Endothelial cell of umbilical vein (primary cell): ENCODE data around the gene GDF3. TPM values are rescaled to one million over a fixed set of nuclear protein-coding genes. Genes with fewer than 3 reads are reported as not detected.
A peak's percentile ranks its signal among the peaks of the same experiment; 100 is the strongest.

Experiments
- BruUV-seq: library from RNA; stranded (reverse); fragments of 400-500 nt; replicated peaks from 2 replicates; lab custom pipeline; 2021; lab: Mats Ljungman, UMichigan
- CTCF ChIA-PET: fragments of 300-600, 350-600 bp; sonication (Branson Sonifier 250); formaldehyde crosslinking; loops from one replicate; lab custom pipeline; 2021; ENCODE audit warnings: antibody characterized with exemption, inconsistent platforms; lab: Charles Lee
- POLR2A ChIA-PET: fragments of 300-600, 350-600 bp; sonication (Branson Sonifier 250); formaldehyde crosslinking; loops from one replicate; lab custom pipeline; 2021; ENCODE audit warnings: antibody characterized with exemption, inconsistent platforms; lab: Charles Lee
- DNase-seq: peaks from one replicate; pipeline ENCODE4 v3.0.0-alpha.2; 2011; ENCODE audit warnings: low read depth, low spot score
- FAIRE-seq: peaks from 2 replicates; lab custom pipeline; 2011; peaks lifted over from hg19 to GRCh38; lab: Jason Lieb, UNC
- H2AFZ ChIP-seq: 2 replicates; pipeline ENCODE4 v1.6.0; 2012; ENCODE audit warnings: low read depth, low read length, control low read depth, inconsistent platforms
- H3K27ac ChIP-seq: 2 replicates; pipeline ENCODE4 v1.5.1; 2011; ENCODE audit warnings: low read depth, mild to moderate bottlenecking, control low read depth, low read length, moderate library complexity; ENCODE audit not compliant: insufficient read depth
- H3K27me3 ChIP-seq, 2 experiments: 2 replicates each; pipeline versions ENCODE4 v1.6.0 to v1.6.1; 2011; ENCODE audit warnings: low read length in 2 of 2, mixed read lengths in 1 of 2; ENCODE audit not compliant: control insufficient read depth in 2 of 2, insufficient read depth in 2 of 2
- H3K36me3 ChIP-seq, 2 experiments: 2 replicates in 1 of 2; 3 replicates in 1 of 2; pipeline ENCODE4 v1.5.1; 2011; ENCODE audit warnings: low read length in 2 of 2, mild to moderate bottlenecking in 1 of 2, moderate library complexity in 1 of 2; ENCODE audit not compliant: control insufficient read depth in 2 of 2, insufficient read depth in 2 of 2; ENCODE audit errors: extremely low read depth in 1 of 2
- H3K4me1 ChIP-seq: 3 replicates; pipeline ENCODE4 v1.5.1; 2011; ENCODE audit warnings: mild to moderate bottlenecking, low read length; ENCODE audit not compliant: control insufficient read depth, insufficient read depth; ENCODE audit errors: extremely low read depth
- H3K4me2 ChIP-seq: 2 replicates; pipeline ENCODE4 v1.6.1; 2011; ENCODE audit warnings: low read length, control low read depth, mixed read lengths; ENCODE audit not compliant: insufficient read depth
- H3K4me3 ChIP-seq, 3 experiments: fragments of 200-600 bp in 1 of 3; sonication (generic), shearing (Covaris generic) in 1 of 3; replicated peaks in 1 of 3; 2 replicates each; pipeline ENCODE4 v1.5.1; 2011 to 2016; ENCODE audit warnings: control low read depth in 3 of 3, low read length in 3 of 3, mild to moderate bottlenecking in 2 of 3, inconsistent platforms in 1 of 3, low read depth in 1 of 3, moderate library complexity in 1 of 3; ENCODE audit not compliant: insufficient read depth in 1 of 3
- H3K79me2 ChIP-seq: 2 replicates; pipeline ENCODE4 v1.6.0; 2012; ENCODE audit warnings: low read length, inconsistent platforms; ENCODE audit not compliant: control insufficient read depth, insufficient read depth
- H3K9ac ChIP-seq: replicated peaks from 2 replicates; pipeline ENCODE3; 2011; ENCODE audit warnings: low read length, control low read depth; ENCODE audit not compliant: insufficient read depth; ENCODE audit errors: extremely low read depth
- H3K9me1 ChIP-seq: replicated peaks from 3 replicates; pipeline ENCODE4 v1.6.0; 2011; ENCODE audit warnings: mild to moderate bottlenecking, low read length; ENCODE audit not compliant: control insufficient read depth, insufficient read depth; ENCODE audit errors: extremely low read depth
- H3K9me3 ChIP-seq: replicated peaks from 2 replicates; pipeline ENCODE4 v1.5.1; 2012; ENCODE audit warnings: low read length, inconsistent platforms; ENCODE audit not compliant: control insufficient read depth, insufficient read depth
- H4K20me1 ChIP-seq: replicated peaks from 2 replicates; pipeline ENCODE3; 2011; ENCODE audit warnings: mild to moderate bottlenecking, low read length; ENCODE audit not compliant: control insufficient read depth, insufficient read depth; ENCODE audit errors: extremely low read depth
- CTCF ChIP-seq, 2 donors: IDR thresholded peaks; 1 replicate in 1 of 2; 2 replicates in 1 of 2; pipeline ENCODE4 v1.5.1; 2011; ENCODE audit warnings: low read length in 2 of 2, mild to moderate bottlenecking in 2 of 2, moderate library complexity in 2 of 2, control low read depth in 1 of 2, inconsistent platforms in 1 of 2, low read depth in 1 of 2; ENCODE audit not compliant: insufficient read depth in 1 of 2; ENCODE audit errors: extremely low read depth in 1 of 2
- EZH2 ChIP-seq: IDR thresholded peaks from 2 replicates; pipeline ENCODE4 v1.6.1; 2012; ENCODE audit warnings: borderline replicate concordance, low read depth, mild to moderate bottlenecking, moderate library complexity, low read length, inconsistent platforms; ENCODE audit not compliant: severe bottlenecking
- FOS ChIP-seq: IDR thresholded peaks from 2 replicates; pipeline ENCODE4 v1.6.1; 2011; ENCODE audit warnings: mild to moderate bottlenecking, low read length, moderate library complexity, borderline replicate concordance; ENCODE audit not compliant: insufficient read depth
- GATA2 ChIP-seq: IDR thresholded peaks from 2 replicates; pipeline ENCODE4 v1.7.0; 2011; ENCODE audit warnings: low read depth, mild to moderate bottlenecking, moderate library complexity, mixed read lengths, low read length; ENCODE audit not compliant: insufficient read length, insufficient read depth
- JUN ChIP-seq: IDR thresholded peaks from 2 replicates; pipeline ENCODE4 v1.6.1; 2011; ENCODE audit warnings: borderline replicate concordance, low read depth; ENCODE audit not compliant: insufficient read length, insufficient read depth
- MAX ChIP-seq: IDR thresholded peaks from 2 replicates; pipeline ENCODE4 v1.6.1; 2011; ENCODE audit not compliant: insufficient read depth, insufficient read length
- MYC ChIP-seq: IDR thresholded peaks from one replicate; pipeline ENCODE4 v1.6.1; 2011; ENCODE audit warnings: mild to moderate bottlenecking, low read depth, low read length
- POLR2A ChIP-seq: IDR thresholded peaks from 2 replicates; pipeline ENCODE4 v1.6.1; 2012; ENCODE audit warnings: low read depth, mild to moderate bottlenecking, control low read depth, low read length
- POLR2AphosphoS5 ChIP-seq: IDR thresholded peaks from 2 replicates; pipeline ENCODE4 v1.6.1; 2012; ENCODE audit warnings: low read depth, mild to moderate bottlenecking, control low read depth, low read length, moderate library complexity; ENCODE audit not compliant: insufficient read depth
- dilution Hi-C: fragments of 300-500 bp; cut with MboI; formaldehyde crosslinking; loops from one replicate; pipeline ENCODE4 v1.15.0; 2019; ENCODE audit warnings: low sequenced_read_pairs; ENCODE audit not compliant: extremely low pct_ligation_motif_present
- intact Hi-C: fragments of 100-400 bp; cut with micrococcal nuclease; formaldehyde crosslinking; loops from one replicate; pipeline ENCODE4 v1.10.0; 2022
- polyA plus RNA-seq, 4 experiments: library from polyadenylated mRNA; depleted of rRNA in 3 of 4; stranded (reverse) in 3 of 4; unstranded in 1 of 4; fragments of >200 nt; gene quantifications; 2 replicates each; pipeline versions ENCODE4 v1.2.1 to v1.2.3, GENCODE V29; 2011 to 2012; ENCODE audit warnings: missing spikeins in 1 of 4
- total RNA-seq: library from RNA; stranded (reverse); gene quantifications from 2 replicates; pipeline ENCODE4 v1.2.3, GENCODE V29; 2021

GDF3 gene
- total and polyA plus RNA-seq, 2 donors (not counting 3 experiments of a cell fraction or from before 2014, with no cell fraction given): 3.1 to 5.0 TPM

- CTCF ChIA-PET: interaction anchor here (1.0 to 2.3 kb wide), 7 partner anchors 11 to 345 kb away, joined by 3 to 15 read pairs (median 4); no protein-coding TSS in a partner anchor
- FAIRE-seq (no peak), DNase-seq (peak; percentile 94)
- Histone ChIP-seq H3K4me2 (peak overlapping the region; percentile 26), H4K20me1 (no peaks in the 10 kb centered on the region), H3K4me1 (peaks cover 16% of the 10 kb centered on the region), H3K9me3 (no peaks in the 10 kb centered on the region), H2AFZ (no peak overlapping the region), H3K27me3 (no peaks in the 10 kb centered on the region), H3K79me2 (no peaks in the 10 kb centered on the region), H3K36me3 (no peaks in the 10 kb centered on the region), H3K27ac (peak overlapping the region; percentile 82), H3K4me3 (peak overlapping the region in 1 of 3 experiments; percentile 21), H3K9ac (peak overlapping the region; percentile 64), H3K9me1 (no peaks in the 10 kb centered on the region)
- intact Hi-C loops (loop anchor here (1.0 kb wide), 1 partner anchor 18 kb away; no protein-coding TSS in a partner anchor), dilution Hi-C loops (no loop called here)
- POLR2A ChIA-PET: interaction anchor here (0.7 to 1.2 kb wide), 2 partner anchors 19 to 112 kb away, joined by 3 read pairs; no protein-coding TSS in a partner anchor
- TF ChIP-seq POLR2A (peak; percentile 48), GATA2 (peak; percentile 64), MYC (no peak), JUN (peak; percentile 20), POLR2AphosphoS5 (no peak)
- BruUV-seq: TSS peak; percentile 59
Observed at GRCh38 chr12:7695237-7695560, 376 bp downstream of the GDF3 start.

DNA sequence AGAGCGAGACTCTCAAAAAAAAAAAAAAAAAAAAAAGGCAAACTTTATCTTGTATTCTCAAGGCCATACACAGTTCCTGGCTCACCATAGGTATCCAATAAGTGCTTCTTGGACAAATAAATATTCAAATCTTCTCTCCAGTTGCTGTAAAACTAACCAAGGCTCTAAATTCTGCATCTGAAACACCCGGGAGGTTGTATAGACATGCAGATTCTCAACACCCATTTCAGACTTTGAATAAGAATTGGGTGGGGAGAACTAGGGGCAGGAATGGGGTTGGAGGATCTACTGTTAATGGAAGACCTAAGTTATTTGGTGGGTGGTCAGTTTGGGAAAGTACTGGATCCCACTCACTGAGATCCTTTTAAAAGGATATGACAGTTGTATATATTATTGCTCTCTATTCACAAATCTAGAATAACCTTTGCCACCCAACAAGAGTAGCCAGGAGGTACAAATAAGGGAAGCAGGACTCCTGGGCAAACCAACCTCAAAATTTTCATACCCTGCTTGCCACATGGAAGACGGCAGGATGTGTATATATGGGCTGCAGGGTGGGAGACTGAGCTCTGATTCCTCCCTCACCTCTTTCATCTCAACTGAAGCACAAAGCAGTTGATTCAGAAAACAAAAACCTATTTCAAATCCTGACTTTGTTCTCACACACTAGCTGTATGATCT, 879 bp downstream of the GDF3 start:
- peak overlapping the region; percentile 26 for H3K4me2 ChIP-seq
- no peaks in the 10 kb centered on the region for H4K20me1 ChIP-seq
- H3K9me1 ChIP-seq: no peaks in the 10 kb centered on the region
- BruUV-seq: no TSS peak
- H3K9ac ChIP-seq: peak overlapping the region; percentile 34
- H3K9me3 ChIP-seq: no peaks in the 10 kb centered on the region
- no peaks in the 10 kb centered on the region for H3K27me3 ChIP-seq
- POLR2A ChIA-PET: interaction anchor here (1.2 kb wide), 1 partner anchor 18 kb away, joined by 3 read pairs; no protein-coding TSS in a partner anchor
- intact Hi-C loops (loop anchor here (1.0 kb wide), 1 partner anchor 17 kb away; no protein-coding TSS in a partner anchor), dilution Hi-C loops (no loop called here)
- H3K36me3 ChIP-seq: no peaks in the 10 kb centered on the region
- H3K79me2 ChIP-seq: no peaks in the 10 kb centered on the region
- H3K27ac ChIP-seq: peak overlapping the region; percentile 82
- H2AFZ ChIP-seq: no peak overlapping the region
- no peak for TF ChIP-seq EZH2
- no peak for TF ChIP-seq GATA2
- no peak for TF ChIP-seq MAX
- TF ChIP-seq POLR2A: no peak
- no peak for TF ChIP-seq FOS
- TF ChIP-seq POLR2AphosphoS5: no peak
- no peak for TF ChIP-seq CTCF (IDR thresholded peaks at IDR 0.05; ENCODE audit: extremely low read depth in 1 of 2, insufficient read depth in 1 of 2, low read depth in 1 of 2, low read length in 2 of 2)
- no peak overlapping the region for H3K4me3 ChIP-seq
- CTCF ChIA-PET: interaction anchor here (1.0 to 2.3 kb wide), 7 partner anchors 10 to 344 kb away, joined by 3 to 15 read pairs (median 4); no protein-coding TSS in a partner anchor
- FAIRE-seq (no peak), DNase-seq (no peak)
- H3K4me1 ChIP-seq: peaks cover 16% of the 10 kb centered on the region
